Activated naive CD8-positive, alpha-beta T cell treated with anti-CD3 and anti-CD28 coated beads, Interleukin-2, amount 10 ng/mL, durations not matched to agents 7 days and 5 days (primary cell): ENCODE results near the gene NMRK1. TPM values are rescaled to one million over a fixed set of nuclear protein-coding genes. Genes with fewer than 3 reads are reported as not detected.

Source experiments
- ATAC-seq: fragments of 150-1000 bp; cut with Tn5 transposase; one replicate; pipeline ENCODE4 v1.10.0; 2021; ENCODE audit warnings: low read depth, moderate library complexity
- POLR2A ChIA-PET: fragments of 350-600 bp; sonication (Branson Sonifier 250); formaldehyde crosslinking; loops from one replicate; lab custom pipeline; 2021; ENCODE audit warnings: antibody characterized with exemption; lab: Charles Lee
- DNase-seq: peaks from one replicate; pipeline ENCODE4 v3.0.0; 2021
- H3K27ac Mint-ChIP-seq: one replicate; pipeline ENCODE4 v1.8.0; 2022; ENCODE audit warnings: mild to moderate bottlenecking, mixed read lengths
- H3K27me3 Mint-ChIP-seq: one replicate; pipeline ENCODE4 v1.8.0; 2022; ENCODE audit warnings: mild to moderate bottlenecking, moderate library complexity, mixed read lengths
- H3K36me3 Mint-ChIP-seq: one replicate; pipeline ENCODE4 v1.8.0; 2021; ENCODE audit warnings: mild to moderate bottlenecking, mixed read lengths
- H3K4me1 Mint-ChIP-seq: one replicate; pipeline ENCODE4 v1.8.0; 2021; ENCODE audit warnings: mixed read lengths
- H3K4me3 Mint-ChIP-seq: one replicate; pipeline ENCODE4 v1.8.0; 2022; ENCODE audit warnings: mild to moderate bottlenecking, moderate library complexity, mixed read lengths
- H3K9me3 Mint-ChIP-seq: one replicate; pipeline ENCODE4 v1.8.0; 2021; ENCODE audit warnings: mixed read lengths
- total RNA-seq, 2 experiments: library from RNA; stranded (reverse); gene quantifications; one replicate each; pipeline ENCODE4 v1.2.3, GENCODE V29; 2021

The NMRK1 gene
- total RNA-seq = 10 to 100 TPM; 45.0 to 46.2 TPM

- POLR2A ChIA-PET = interaction anchor here (0.5 to 4.5 kb wide), 12 partner anchors 14 to 145 kb away, joined by 3 to 51 read pairs (median 4); partner anchors contain the start of genes C9orf40 and CARNMT1
- Mint-ChIP-seq H3K36me3 (peaks cover 12% of the 10 kb centered on the region), H3K4me3 (peak within 1 kb of the TSS; percentile 97), H3K27ac (peak within 1 kb of the TSS; percentile 94), H3K4me1 (peaks cover 53% of the 10 kb centered on the region), H3K27me3 (no peaks in the 10 kb centered on the region), H3K9me3 (no peaks in the 10 kb centered on the region)
- peak; percentile 94 for ATAC-seq
- peak; percentile 97 for DNase-seq
These were observed at the start of gene NMRK1, which contains the start of gene OSTF1 for GRCh38 chr9:75087824-75088645. Gene NMRK1 (minus strand): TSS chr9:75088155. CDS start chr9:75083115, 5,040 bp downstream. Gene OSTF1 (plus strand): TSS chr9:75088514. CDS start chr9:75088693, 179 bp downstream.

GRCh38 chr9:75134495-75134894, 46.5 kb upstream of the NMRK1 start:
- DNase-seq (no peak), ATAC-seq (no peak)
- Mint-ChIP-seq H3K27me3 (no peaks in the 10 kb centered on the region), H3K4me1 (peaks cover 25% of the 10 kb centered on the region), H3K4me3 (no peak overlapping the region), H3K36me3 (peaks cover 77% of the 10 kb centered on the region), H3K9me3 (no peaks in the 10 kb centered on the region), H3K27ac (no peak overlapping the region)
- POLR2A ChIA-PET = no interaction called here

GRCh38 chr9:75133396-75133795, 45.4 kb upstream of the NMRK1 start:
- Mint-ChIP-seq H3K9me3 (no peaks in the 10 kb centered on the region), H3K27me3 (no peaks in the 10 kb centered on the region), H3K4me1 (peaks cover 19% of the 10 kb centered on the region), H3K27ac (no peak overlapping the region), H3K36me3 (peaks cover 77% of the 10 kb centered on the region), H3K4me3 (no peak overlapping the region)
- POLR2A ChIA-PET = interaction anchor here (0.6 kb wide), 1 partner anchor 1980 kb away, joined by 3 read pairs; no protein-coding TSS in a partner anchor
- ATAC-seq (no peak), DNase-seq (no peak)

- Mint-ChIP-seq H3K4me3 (no peak overlapping the region), H3K27ac (peak overlapping the region; percentile 8), H3K27me3 (no peaks in the 10 kb centered on the region), H3K36me3 (peaks cover 71% of the 10 kb centered on the region), H3K9me3 (no peaks in the 10 kb centered on the region), H3K4me1 (peaks cover 13% of the 10 kb centered on the region)
- POLR2A ChIA-PET = no interaction called here
- no peak for DNase-seq
- ATAC-seq = no peak
These were observed 44.3 kb upstream of the NMRK1 start for GRCh38 chr9:75132244-75132643.

GRCh38 chr9:75131700-75132099, 43.7 kb upstream of the NMRK1 start:
- ATAC-seq (no peak), DNase-seq (no peak)
- Mint-ChIP-seq H3K4me3 (no peak overlapping the region), H3K27me3 (no peaks in the 10 kb centered on the region), H3K27ac (peak overlapping the region; percentile 8), H3K4me1 (peaks cover 12% of the 10 kb centered on the region), H3K36me3 (peaks cover 66% of the 10 kb centered on the region), H3K9me3 (no peaks in the 10 kb centered on the region)
- POLR2A ChIA-PET = no interaction called here

- POLR2A ChIA-PET = no interaction called here
- peaks cover 57% of the 10 kb centered on the region for H3K36me3 Mint-ChIP-seq
- no peak overlapping the region for H3K4me3 Mint-ChIP-seq
- no peaks in the 10 kb centered on the region for H3K27me3 Mint-ChIP-seq
- H3K9me3 Mint-ChIP-seq = no peaks in the 10 kb centered on the region
- no peak overlapping the region for H3K27ac Mint-ChIP-seq
- DNase-seq (no peak), ATAC-seq (no peak)
- peaks cover 10% of the 10 kb centered on the region for H3K4me1 Mint-ChIP-seq
These were observed 42.8 kb upstream of the NMRK1 start for GRCh38 chr9:75130621-75131230.

GRCh38 chr9:75130172-75130571, 42.2 kb upstream of the NMRK1 start:
- POLR2A ChIA-PET = no interaction called here
- ATAC-seq = no peak
- Mint-ChIP-seq H3K27me3 (no peaks in the 10 kb centered on the region), H3K36me3 (peaks cover 54% of the 10 kb centered on the region), H3K9me3 (no peaks in the 10 kb centered on the region), H3K27ac (no peak overlapping the region), H3K4me1 (peaks cover 10% of the 10 kb centered on the region), H3K4me3 (no peak overlapping the region)
- no peak for DNase-seq

GRCh38 chr9:75128535-75128934, 40.6 kb upstream of the NMRK1 start:
- Mint-ChIP-seq H3K27ac (no peak overlapping the region), H3K27me3 (no peaks in the 10 kb centered on the region), H3K9me3 (no peaks in the 10 kb centered on the region), H3K4me1 (peaks cover 16% of the 10 kb centered on the region), H3K4me3 (no peak overlapping the region), H3K36me3 (peaks cover 53% of the 10 kb centered on the region)
- POLR2A ChIA-PET = no interaction called here
- ATAC-seq (no peak), DNase-seq (no peak)

GRCh38 chr9:75123696-75124095, 35.7 kb upstream of the NMRK1 start:
- Mint-ChIP-seq H3K27me3 (no peaks in the 10 kb centered on the region), H3K27ac (no peak overlapping the region), H3K9me3 (no peaks in the 10 kb centered on the region), H3K4me3 (no peak overlapping the region), H3K4me1 (peaks cover 19% of the 10 kb centered on the region), H3K36me3 (peaks cover 49% of the 10 kb centered on the region)
- POLR2A ChIA-PET = no interaction called here
- DNase-seq (no peak), ATAC-seq (no peak)

GRCh38 chr9:75121914-75122558, 34.1 kb upstream of the NMRK1 start:
- peaks cover 3% of the 10 kb centered on the region for H3K9me3 Mint-ChIP-seq
- H3K4me1 Mint-ChIP-seq = peaks cover 15% of the 10 kb centered on the region
- POLR2A ChIA-PET = no interaction called here
- H3K4me3 Mint-ChIP-seq = no peak overlapping the region
- no peak for DNase-seq
- no peaks in the 10 kb centered on the region for H3K27me3 Mint-ChIP-seq
- ATAC-seq = no peak
- H3K27ac Mint-ChIP-seq = no peak overlapping the region
- H3K36me3 Mint-ChIP-seq = peaks cover 58% of the 10 kb centered on the region

GRCh38 chr9:75120686-75121085, 32.7 kb upstream of the NMRK1 start:
- Mint-ChIP-seq H3K27ac (peak overlapping the region; percentile 34), H3K4me1 (peaks cover 17% of the 10 kb centered on the region), H3K27me3 (no peaks in the 10 kb centered on the region), H3K4me3 (no peak overlapping the region), H3K36me3 (peaks cover 60% of the 10 kb centered on the region), H3K9me3 (peaks cover 3% of the 10 kb centered on the region)
- POLR2A ChIA-PET = no interaction called here
- DNase-seq = no peak
- no peak for ATAC-seq

- ATAC-seq (no peak), DNase-seq (no peak)
- Mint-ChIP-seq H3K4me3 (no peak overlapping the region), H3K9me3 (peaks cover 3% of the 10 kb centered on the region), H3K36me3 (peaks cover 58% of the 10 kb centered on the region), H3K4me1 (peaks cover 13% of the 10 kb centered on the region), H3K27ac (no peak overlapping the region), H3K27me3 (no peaks in the 10 kb centered on the region)
- POLR2A ChIA-PET = no interaction called here
These were observed 29.6 kb upstream of the NMRK1 start for GRCh38 chr9:75117564-75117963.

GRCh38 chr9:75116306-75116705, 28.4 kb upstream of the NMRK1 start:
- H3K27ac Mint-ChIP-seq = no peak overlapping the region
- ATAC-seq (no peak), DNase-seq (no peak)
- no peaks in the 10 kb centered on the region for H3K27me3 Mint-ChIP-seq
- H3K9me3 Mint-ChIP-seq = peaks cover 3% of the 10 kb centered on the region
- peaks cover 50% of the 10 kb centered on the region for H3K36me3 Mint-ChIP-seq
- POLR2A ChIA-PET = no interaction called here
- no peak overlapping the region for H3K4me3 Mint-ChIP-seq
- peaks cover 15% of the 10 kb centered on the region for H3K4me1 Mint-ChIP-seq
